ENCODE results near the gene ZNF804A.

DNA sequence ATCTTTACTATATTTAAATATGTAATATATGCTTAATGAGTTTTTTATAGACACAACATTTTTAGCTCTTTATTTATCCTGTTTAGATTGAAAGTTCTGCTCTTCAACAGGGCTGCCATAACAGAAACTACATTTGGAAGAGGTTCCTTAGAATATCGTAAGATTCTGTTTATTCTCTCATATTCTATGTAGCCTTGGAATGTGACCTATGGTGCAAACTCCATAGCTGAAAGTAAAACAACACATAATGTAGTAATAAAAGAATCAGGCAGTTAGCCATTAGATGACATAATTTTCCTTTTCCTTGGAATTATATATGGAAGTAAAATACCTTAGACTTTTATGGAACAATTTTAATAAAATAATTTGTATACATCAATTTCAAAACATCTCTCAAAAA is 91.3 kb downstream of the ZNF804A start:
- no peak for TF ChIP-seq CTCF (IDR thresholded peaks at IDR 0.05)
- no peak for TF ChIP-seq POLR2AphosphoS5 (IDR thresholded peaks at IDR 0.05)
- no peak for TF ChIP-seq POLR2A (IDR thresholded peaks at IDR 0.05)
